Activated CD4-positive, alpha-beta T cell treated with anti-CD3 and anti-CD28 coated beads for 36 hours (primary cell): ENCODE results near the gene E4F1. TPM values are rescaled to one million over a fixed set of nuclear protein-coding genes. Genes with fewer than 3 reads are reported as not detected.
"Not testable (repeated sequence)": the region's sequence is repeated elsewhere in the genome, so short reads cannot be mapped to it uniquely, and the experiment has no call there.

Experiments used
- ATAC-seq: fragments of 200-7000 bp; cut with Tn5 transposase; one replicate; pipeline ENCODE4 v1.10.0; 2021; ENCODE audit warnings: mild to moderate bottlenecking, moderate library complexity
- CTCF ChIA-PET: fragments of 350-600 bp; sonication (Branson Sonifier 250); formaldehyde crosslinking; loops from one replicate; lab custom pipeline; 2021; ENCODE audit warnings: antibody characterized with exemption; lab: Charles Lee
- POLR2A ChIA-PET: fragments of 350-600 bp; sonication (Branson Sonifier 250); formaldehyde crosslinking; loops from one replicate; lab custom pipeline; 2021; ENCODE audit warnings: antibody characterized with exemption, inconsistent platforms; lab: Charles Lee
- DNase-seq: peaks from one replicate; pipeline ENCODE4 v3.0.0-alpha.2; 2020
- H3K27ac Mint-ChIP-seq: one replicate; pipeline ENCODE4 v1.8.0; 2021; ENCODE audit warnings: mixed read lengths
- H3K27me3 Mint-ChIP-seq: one replicate; pipeline ENCODE4 v1.8.0; 2021; ENCODE audit warnings: mixed read lengths
- H3K36me3 Mint-ChIP-seq: one replicate; pipeline ENCODE4 v1.8.0; 2021; ENCODE audit warnings: low read depth, mixed read lengths
- H3K4me1 Mint-ChIP-seq: one replicate; pipeline ENCODE4 v1.8.0; 2021; ENCODE audit warnings: mixed read lengths
- H3K4me3 Mint-ChIP-seq: one replicate; pipeline ENCODE4 v1.8.0; 2021; ENCODE audit warnings: mild to moderate bottlenecking, moderate library complexity, mixed read lengths
- H3K9me3 Mint-ChIP-seq: one replicate; pipeline ENCODE4 v1.8.0; 2021; ENCODE audit warnings: low read depth, mixed read lengths
- intact Hi-C, 2 experiments: fragments of 100-400 bp; cut with DNase I in 1 of 2; cut with micrococcal nuclease in 1 of 2; formaldehyde crosslinking; loops; one replicate each; pipeline versions ENCODE4 v1.14.2 to v1.15.1; 2022 to 2024; cut with DNase I, micrococcal nuclease
- total RNA-seq, 2 experiments: library from RNA; stranded (reverse); gene quantifications; one replicate each; pipeline ENCODE4 v1.2.3, GENCODE V29; 2021

Gene E4F1
- total RNA-seq, 2 experiments from 2014 or later, result 18.0 to 18.6 TPM

- POLR2A ChIA-PET, DNase-seq, CTCF ChIA-PET, H3K27me3 Mint-ChIP-seq, H3K9me3 Mint-ChIP-seq: not testable (repeated sequence)
- H3K36me3 Mint-ChIP-seq, result peaks cover 44% of the 10 kb centered on the region
- H3K27ac Mint-ChIP-seq, result peak overlapping the region; percentile 96
- H3K4me1 Mint-ChIP-seq, result peaks cover 34% of the 10 kb centered on the region
- H3K4me3 Mint-ChIP-seq, result peak overlapping the region; percentile 92
- intact Hi-C loops, result loop anchor here (5.0 kb wide), 6 partner anchors 60 to 775 kb away; partner anchors contain the start of genes CRAMP1 (in 1 of the 2), HCFC1R1 (in 1 of the 2), IFT140 (in 1 of the 2) and MLST8 (in 1 of the 2)
- peak; percentile 57 for ATAC-seq
These were observed 44.1 kb downstream of the E4F1 start for GRCh38 chr16:2267505-2267912.

GRCh38 chr16:2267913-2268666 is 44.7 kb downstream of the E4F1 start, which contains the start of gene RNPS1:
RNPS1 (minus strand) TSS chr16:2268126; CDS start chr16:2264643, 3,483 bp downstream.
- intact Hi-C loops, result loop anchor here (1.0 to 5.0 kb wide), 30 partner anchors 15 to 776 kb away; partner anchors contain the start of genes ABCA3 (in 2 of the 2), E4F1 (in 2 of the 2), MLST8 (in 2 of the 2) and AMDHD2 (in 1 of the 2)
- Mint-ChIP-seq H3K4me3 (peak within 1 kb of the TSS; percentile 92), H3K4me1 (peaks cover 34% of the 10 kb centered on the region), H3K27me3 (no peaks in the 10 kb centered on the region), H3K9me3 (no peaks in the 10 kb centered on the region), H3K27ac (peak within 1 kb of the TSS; percentile 96), H3K36me3 (peaks cover 38% of the 10 kb centered on the region)
- peak; percentile 86 for ATAC-seq
- DNase-seq, result peak; percentile 98
- ChIA-PET POLR2A (interaction anchor here (0.8 to 0.9 kb wide), 2 partner anchors 16 to 113 kb away, joined by 5 read pairs; partner anchors contain the start of genes ECI1 and TRAF7), CTCF (interaction anchor here (0.6 to 1.2 kb wide), 2 partner anchors 166 to 413 kb away, joined by 3 to 5 read pairs; no protein-coding TSS in a partner anchor)

GRCh38 chr16:2270070-2270462 is 46.7 kb downstream of the E4F1 start:
- DNase-seq, result no peak
- H3K27me3 Mint-ChIP-seq, result no peaks in the 10 kb centered on the region
- H3K4me1 Mint-ChIP-seq, result peaks cover 24% of the 10 kb centered on the region
- ATAC-seq, result no peak
- H3K4me3 Mint-ChIP-seq, result no peak overlapping the region
- ChIA-PET CTCF (no interaction called here), POLR2A (interaction anchor here (1.3 kb wide), 1 partner anchor 19 kb away, joined by 3 read pairs; the partner anchor contains the start of gene ECI1)
- H3K36me3 Mint-ChIP-seq, result peaks cover 23% of the 10 kb centered on the region
- H3K27ac Mint-ChIP-seq, result no peak overlapping the region
- H3K9me3 Mint-ChIP-seq, result no peaks in the 10 kb centered on the region
- intact Hi-C loops, result no loop called here

- ATAC-seq, result no peak
- Mint-ChIP-seq H3K4me3 (no peak overlapping the region), H3K36me3 (peaks cover 16% of the 10 kb centered on the region), H3K9me3 (no peaks in the 10 kb centered on the region), H3K4me1 (peaks cover 19% of the 10 kb centered on the region), H3K27me3 (no peaks in the 10 kb centered on the region), H3K27ac (no peak overlapping the region)
- ChIA-PET POLR2A (no interaction called here), CTCF (interaction anchor here (0.6 kb wide), 2 partner anchors 182 to 448 kb away, joined by 3 read pairs; no protein-coding TSS in a partner anchor)
- intact Hi-C loops, result no loop called here
- no peak for DNase-seq
These were observed 47.4 kb downstream of the E4F1 start for GRCh38 chr16:2270588-2271470.

- Mint-ChIP-seq H3K4me1 (peaks cover 8% of the 10 kb centered on the region), H3K4me3 (no peak overlapping the region), H3K27me3 (no peaks in the 10 kb centered on the region), H3K27ac (no peak overlapping the region), H3K36me3 (peaks cover 5% of the 10 kb centered on the region), H3K9me3 (no peaks in the 10 kb centered on the region)
- ATAC-seq, result no peak
- intact Hi-C loops, result no loop called here
- ChIA-PET CTCF (interaction anchor here (0.6 to 0.7 kb wide), 2 partner anchors 446 to 1607 kb away, joined by 3 to 4 read pairs; no protein-coding TSS in a partner anchor), POLR2A (no interaction called here)
- no peak for DNase-seq
These were observed 48.6 kb downstream of the E4F1 start for GRCh38 chr16:2271848-2272461.

- intact Hi-C loops, result no loop called here
These were observed 50.1 kb downstream of the E4F1 start for GRCh38 chr16:2273484-2273883.

GRCh38 chr16:2273931-2274330 is 50.5 kb downstream of the E4F1 start:
- H3K27ac Mint-ChIP-seq, result no peak overlapping the region
- H3K9me3 Mint-ChIP-seq, result no peaks in the 10 kb centered on the region
- no peak overlapping the region for H3K4me3 Mint-ChIP-seq
- DNase-seq (no peak), ATAC-seq (no peak)
- ChIA-PET POLR2A (no interaction called here), CTCF (no interaction called here)
- no peaks in the 10 kb centered on the region for H3K36me3 Mint-ChIP-seq
- H3K27me3 Mint-ChIP-seq, result no peaks in the 10 kb centered on the region
- intact Hi-C loops, result no loop called here
- peaks cover 7% of the 10 kb centered on the region for H3K4me1 Mint-ChIP-seq

More at GRCh38 chr16:2273484-2273883, 50.1 kb downstream of the E4F1 start:
- no peaks in the 10 kb centered on the region for H3K9me3 Mint-ChIP-seq
- ATAC-seq (no peak), DNase-seq (no peak)
- peaks cover 7% of the 10 kb centered on the region for H3K4me1 Mint-ChIP-seq
- no peaks in the 10 kb centered on the region for H3K36me3 Mint-ChIP-seq
- H3K4me3 Mint-ChIP-seq, result no peak overlapping the region
- CTCF ChIA-PET, result no interaction called here
- H3K27me3 Mint-ChIP-seq, result no peaks in the 10 kb centered on the region
- POLR2A ChIA-PET, result no interaction called here
- H3K27ac Mint-ChIP-seq, result no peak overlapping the region

- no peaks in the 10 kb centered on the region for H3K9me3 Mint-ChIP-seq
- no peak for ATAC-seq
- intact Hi-C loops, result no loop called here
- H3K4me1 Mint-ChIP-seq, result no peaks in the 10 kb centered on the region
- H3K4me3 Mint-ChIP-seq, result no peak overlapping the region
- no peaks in the 10 kb centered on the region for H3K36me3 Mint-ChIP-seq
- no peak for DNase-seq
- H3K27ac Mint-ChIP-seq, result no peak overlapping the region
- CTCF ChIA-PET, result no interaction called here
- POLR2A ChIA-PET, result no interaction called here
- no peaks in the 10 kb centered on the region for H3K27me3 Mint-ChIP-seq
These were observed 52.3 kb downstream of the E4F1 start for GRCh38 chr16:2275476-2276367.

GRCh38 chr16:2276368-2277195 is 53.2 kb downstream of the E4F1 start:
- no peaks in the 10 kb centered on the region for H3K9me3 Mint-ChIP-seq
- no peaks in the 10 kb centered on the region for H3K4me1 Mint-ChIP-seq
- intact Hi-C loops, result no loop called here
- CTCF ChIA-PET, result no interaction called here
- DNase-seq, result no peak
- no peak for ATAC-seq
- POLR2A ChIA-PET, result no interaction called here
- H3K4me3 Mint-ChIP-seq, result no peak overlapping the region
- no peaks in the 10 kb centered on the region for H3K27me3 Mint-ChIP-seq
- H3K27ac Mint-ChIP-seq, result no peak overlapping the region
- no peaks in the 10 kb centered on the region for H3K36me3 Mint-ChIP-seq
